Panc1 (cell line): Measurements from ENCODE around the gene ZFAND3. TPM values are rescaled to one million over a fixed set of nuclear protein-coding genes. Genes with fewer than 3 reads are reported as not detected.
A peak's percentile ranks its signal among the peaks of the same experiment; 100 is the strongest.

ENCODE experiments used
- ATAC-seq: fragments of 200-7000 bp; cut with Tn5 transposase; 2 replicates; pipeline ENCODE4 v1.9.1; 2020; ENCODE audit warnings: mild to moderate bottlenecking, moderate library complexity
- BruUV-seq: library from RNA; stranded (reverse); fragments of 400-500 nt; replicated peaks from 2 replicates; lab custom pipeline; 2021; lab: Mats Ljungman, UMichigan
- CTCF ChIA-PET: fragments of 300-600 bp; sonication (Branson Sonifier 250); formaldehyde crosslinking; loops from one replicate; lab custom pipeline; 2022; ENCODE audit warnings: antibody characterized with exemption; lab: Charles Lee
- POLR2A ChIA-PET: fragments of 300-600 bp; sonication (Branson Sonifier 250); formaldehyde crosslinking; loops from one replicate; lab custom pipeline; 2022; ENCODE audit warnings: antibody characterized with exemption; lab: Charles Lee
- DNase-seq: peaks from one replicate; pipeline ENCODE4 v3.0.0-alpha.2; 2010; ENCODE audit warnings: low read depth, low spot score
- H3K27ac ChIP-seq: 2 replicates; pipeline ENCODE4 v1.5.1; 2011; ENCODE audit warnings: mild to moderate bottlenecking, low read length, inconsistent platforms
- H3K27me3 ChIP-seq: fragments of 200-500 bp; sonication (Bioruptor generic); 2 replicates; pipeline ENCODE4 v1.6.0; 2014; ENCODE audit warnings: low read length, inconsistent platforms; ENCODE audit not compliant: control insufficient read depth, insufficient read depth
- H3K36me3 ChIP-seq: fragments of 200-500 bp; sonication (Bioruptor generic); 2 replicates; pipeline ENCODE4 v1.5.1; 2014; ENCODE audit warnings: inconsistent platforms, mild to moderate bottlenecking, low read length, moderate library complexity; ENCODE audit not compliant: control insufficient read depth, insufficient read depth
- H3K4me1 ChIP-seq: 2 replicates; pipeline ENCODE4 v1.5.1; 2011; ENCODE audit warnings: inconsistent platforms, mild to moderate bottlenecking, low read length, moderate library complexity; ENCODE audit not compliant: control insufficient read depth, insufficient read depth
- H3K4me3 ChIP-seq, 2 experiments: 2 replicates each; pipeline ENCODE4 v1.5.1; 2011 to 2012; ENCODE audit warnings: low read depth in 2 of 2, low read length in 2 of 2, mild to moderate bottlenecking in 2 of 2, inconsistent platforms in 1 of 2, moderate library complexity in 1 of 2
- H3K9me3 ChIP-seq: fragments of 200-500 bp; sonication (Bioruptor generic); 2 replicates; pipeline ENCODE4 v1.5.1; 2014; ENCODE audit warnings: low read depth, mild to moderate bottlenecking, inconsistent platforms, low read length, moderate library complexity; ENCODE audit not compliant: control insufficient read depth, insufficient read depth
- CTCF ChIP-seq: fragments of 450-650 bp; IDR thresholded peaks from 2 replicates; pipeline ENCODE4 v1.5.1; 2017; ENCODE audit warnings: mild to moderate bottlenecking
- POLR2AphosphoS5 ChIP-seq: IDR thresholded peaks from 2 replicates; pipeline ENCODE4 v1.6.1; 2012; ENCODE audit warnings: mild to moderate bottlenecking, low read depth, low read length, moderate library complexity
- REST ChIP-seq, 2 experiments: IDR thresholded peaks; 2 replicates each; pipeline ENCODE4 v1.6.1; 2011 to 2012; ENCODE audit warnings: low read depth in 2 of 2, control low read depth in 1 of 2, low read length in 1 of 2, mild to moderate bottlenecking in 1 of 2, moderate library complexity in 1 of 2; ENCODE audit not compliant: insufficient read depth in 1 of 2
- SIN3A ChIP-seq: IDR thresholded peaks from 2 replicates; pipeline ENCODE4 v1.6.1; 2012; ENCODE audit warnings: low read depth, mild to moderate bottlenecking, low read length, moderate library complexity, borderline replicate concordance; ENCODE audit not compliant: insufficient read depth
- TCF7L2 ChIP-seq: IDR thresholded peaks from 2 replicates; pipeline ENCODE4 v1.6.1; 2011; ENCODE audit warnings: mild to moderate bottlenecking, low read depth, low read length, inconsistent platforms
- in situ Hi-C: cut with HindIII; loops from 2 replicates; pipeline ENCODE4 v1.10.0; 2016; ENCODE audit warnings: low sequenced_read_pairs, low pct_unique_long_range_greater_than_20kb
- intact Hi-C: fragments of 100-400 bp; cut with micrococcal nuclease; formaldehyde crosslinking; loops from one replicate; pipeline ENCODE4 v1.10.0; 2022; ENCODE audit not compliant: unreplicated experiment
- total RNA-seq: library from RNA; stranded (reverse); gene quantifications from one replicate; pipeline ENCODE4 v1.2.1, GENCODE V29; 2021; ENCODE audit not compliant: unreplicated experiment

The ZFAND3 gene
- total RNA-seq, 1 experiment from 2014 or later: 95.9 TPM

GRCh38 chr6:38095054-38095453 lies 275.5 kb downstream of the ZFAND3 start:
- in situ Hi-C loops (no loop called here), intact Hi-C loops (no loop called here)
- Histone ChIP-seq H3K27ac (no peak overlapping the region), H3K4me1 (no peaks in the 10 kb centered on the region), H3K4me3 (no peak overlapping the region), H3K9me3 (no peaks in the 10 kb centered on the region), H3K27me3 (no peaks in the 10 kb centered on the region), H3K36me3 (no peaks in the 10 kb centered on the region)
- ATAC-seq: no peak
- CTCF ChIA-PET: no interaction called here
- peak; percentile 13 for DNase-seq
- POLR2A ChIA-PET: no interaction called here
- TF ChIP-seq REST (IDR thresholded peaks at IDR 0.05; ENCODE audit: insufficient read depth in 1 of 2, low read depth in 2 of 2, low read length in 1 of 2): no peak
- no peak for TF ChIP-seq TCF7L2
- no peak for TF ChIP-seq CTCF
- no peak for TF ChIP-seq POLR2AphosphoS5
- TF ChIP-seq SIN3A: no peak
- BruUV-seq: no TSS peak

- intact Hi-C loops (no loop called here), in situ Hi-C loops (no loop called here)
- ChIA-PET POLR2A (no interaction called here), CTCF (no interaction called here)
- Histone ChIP-seq H3K9me3 (no peaks in the 10 kb centered on the region), H3K4me1 (no peaks in the 10 kb centered on the region), H3K27ac (no peak overlapping the region), H3K27me3 (no peaks in the 10 kb centered on the region), H3K36me3 (no peaks in the 10 kb centered on the region), H3K4me3 (no peak overlapping the region)
- TSS peak; percentile 14 for BruUV-seq
- no peak for TF ChIP-seq TCF7L2
- no peak for TF ChIP-seq REST (IDR thresholded peaks at IDR 0.05; ENCODE audit: insufficient read depth in 1 of 2, low read depth in 2 of 2, low read length in 1 of 2)
- TF ChIP-seq POLR2AphosphoS5: no peak
- no peak for TF ChIP-seq CTCF
- TF ChIP-seq SIN3A: no peak
- no peak for DNase-seq
- ATAC-seq: no peak
Measured at GRCh38 chr6:38099221-38099620, 279.7 kb downstream of the ZFAND3 start.
